T-cell (primary cell): Measurements from ENCODE around the gene PTH2. TPM values are rescaled to one million over a fixed set of nuclear protein-coding genes. Genes with fewer than 3 reads are reported as not detected.

Experiments used
- ATAC-seq, 4 experiments: fragments of 200-7000 bp in 3 of 4; fragments of 150-1000 bp in 1 of 4; cut with Tn5 transposase; replicated peaks in 1 of 4; 1 replicate in 3 of 4; 2 replicates in 1 of 4; pipeline ENCODE4 v1.10.0; 2021; ENCODE audit warnings: moderate library complexity in 3 of 4, mild to moderate bottlenecking in 2 of 4, moderate number of reproducible peaks in 1 of 4
- CTCF ChIA-PET, 2 donors: fragments of 300-600 bp; sonication (Branson Sonifier 250); formaldehyde crosslinking; loops; one replicate each; lab custom pipeline; 2022; ENCODE audit warnings: antibody characterized with exemption in 2 of 2; lab: Charles Lee
- POLR2A ChIA-PET, 2 donors: fragments of 300-600 bp; sonication (Branson Sonifier 250); formaldehyde crosslinking; loops; one replicate each; lab custom pipeline; 2022; ENCODE audit warnings: antibody characterized with exemption in 2 of 2; lab: Charles Lee
- DNase-seq, 35 experiments: peaks; one replicate each; pipeline versions ENCODE4 v3.0.0 to v3.0.0-alpha.2; 2013 to 2023
- H3K27ac ChIP-seq: one replicate; pipeline ENCODE4 v1.5.1; 2013; ENCODE audit warnings: low read length
- H3K27me3 ChIP-seq, 2 experiments: replicated peaks in 1 of 2; 1 replicate in 1 of 2; 2 replicates in 1 of 2; pipeline versions ENCODE4 v1.6.1 to v1.7.0; 2013; ENCODE audit warnings: low read length in 1 of 2, mixed read lengths in 1 of 2; ENCODE audit not compliant: control insufficient read depth in 2 of 2, insufficient read depth in 2 of 2; ENCODE audit errors: extremely low read depth in 1 of 2
- H3K36me3 ChIP-seq, 2 donors: 1 replicate in 1 of 2; 2 replicates in 1 of 2; pipeline versions ENCODE4 v1.6.1 to v1.7.0; 2013; ENCODE audit warnings: low read length in 1 of 2; ENCODE audit not compliant: control insufficient read depth in 2 of 2, insufficient read depth in 1 of 2; ENCODE audit errors: extremely low read depth in 1 of 2
- H3K4me1 ChIP-seq, 2 experiments: 1 replicate in 1 of 2; 2 replicates in 1 of 2; pipeline versions ENCODE4 v1.6.1 to v1.7.0; 2013; ENCODE audit warnings: low read length in 2 of 2, mixed read lengths in 1 of 2; ENCODE audit not compliant: insufficient read depth in 2 of 2, control insufficient read depth in 1 of 2; ENCODE audit errors: extremely low read depth in 1 of 2
- H3K4me3 ChIP-seq, 2 donors: 1 replicate in 1 of 2; 2 replicates in 1 of 2; pipeline versions ENCODE4 v1.5.1 to v1.7.0; 2013; ENCODE audit warnings: mild to moderate bottlenecking in 2 of 2, low read length in 1 of 2, moderate library complexity in 1 of 2; ENCODE audit not compliant: control insufficient read depth in 1 of 2; ENCODE audit errors: extremely low read depth in 1 of 2
- H3K9me3 ChIP-seq: 2 replicates; pipeline ENCODE4 v1.7.0; 2013
- H3K27ac Mint-ChIP-seq, 2 donors: one replicate each; pipeline ENCODE4 v1.8.0; 2020 to 2021; ENCODE audit warnings: mild to moderate bottlenecking in 2 of 2, mixed read lengths in 2 of 2
- H3K27me3 Mint-ChIP-seq, 2 donors: one replicate each; pipeline ENCODE4 v1.8.0; 2021 to 2022; ENCODE audit warnings: mixed read lengths in 2 of 2
- H3K36me3 Mint-ChIP-seq: one replicate; pipeline ENCODE4 v1.8.0; 2021; ENCODE audit warnings: mixed read lengths
- H3K4me1 Mint-ChIP-seq, 3 donors: one replicate each; pipeline ENCODE4 v1.8.0; 2020 to 2022; ENCODE audit warnings: mixed read lengths in 3 of 3, mild to moderate bottlenecking in 1 of 3
- H3K4me3 Mint-ChIP-seq, 3 donors: one replicate each; pipeline ENCODE4 v1.8.0; 2020 to 2022; ENCODE audit warnings: mild to moderate bottlenecking in 3 of 3, mixed read lengths in 3 of 3, moderate library complexity in 3 of 3
- H3K9me3 Mint-ChIP-seq, 3 donors: one replicate each; pipeline ENCODE4 v1.8.0; 2020 to 2022; ENCODE audit warnings: mixed read lengths in 3 of 3
- WGBS: methylation state at CpG from one replicate; pipeline ENCODE4 v1.1.5; 2013; ENCODE audit warnings: missing lambda C conversion rate; ENCODE audit not compliant: insufficient coverage; 5-methylcytosine and 5-hydroxymethylcytosine counted together
- total RNA-seq, 35 experiments: library from RNA in 6 of 35; stranded (reverse) in 6 of 35; fragments of 120-200 nt in 1 of 35; gene quantifications; one replicate each; pipeline versions ENCODE4 v1.2.1 to v1.2.4 and lab custom pipeline; 2013 to 2026

Gene PTH2
- total RNA-seq, 5 donors from 2014 or later (not counting 1 experiment from before 2014, with no cell fraction given) = not detected

- H3K27me3 Mint-ChIP-seq = peaks cover 80 to 93% of the 10 kb centered on the region in 2 donors
- DNase-seq = peak in 22 of 35 experiments; percentile 30 to 70 (median 48)
- ChIA-PET POLR2A (interaction anchor here in 1 of 2 donors (0.5 kb wide), 1 partner anchor 201 kb away, joined by 3 read pairs; no protein-coding TSS in a partner anchor), CTCF (interaction anchor here in 1 of 2 donors (0.5 kb wide), 1 partner anchor 40 kb away, joined by 4 read pairs; no protein-coding TSS in a partner anchor)
- H3K4me1 Mint-ChIP-seq = peaks cover 30 to 58% (median 36%) of the 10 kb centered on the region in 3 donors
- Histone ChIP-seq H3K9me3 (no peaks in the 10 kb centered on the region), H3K36me3 (no peaks in the 10 kb centered on the region), H3K27ac (no peak overlapping the region), H3K4me3 (peak overlapping the region in 1 of 2 donors; percentile 18), H3K27me3 (peaks cover 22 to 97% of the 10 kb centered on the region in 2 experiments), H3K4me1 (peaks cover 5 to 51% of the 10 kb centered on the region in 2 experiments)
- peak overlapping the region in 1 of 3 donors; percentile 6 for H3K4me3 Mint-ChIP-seq
- WGBS = 15% methylated on average over 39 of the region's 42 CpGs
- H3K36me3 Mint-ChIP-seq = no peaks in the 10 kb centered on the region
- H3K9me3 Mint-ChIP-seq = no peaks in the 10 kb centered on the region
- peak in 1 of 4 experiments; percentile 53 for ATAC-seq
- H3K27ac Mint-ChIP-seq = no peak overlapping the region
These were observed 13.3 kb upstream of the PTH2 start for GRCh38 chr19:49436381-49437017.

GRCh38 chr19:49435670-49436069 lies 12.4 kb upstream of the PTH2 start:
- H3K4me3 Mint-ChIP-seq = peak overlapping the region in 1 of 3 donors; percentile 6
- ChIA-PET POLR2A (no interaction called here), CTCF (no interaction called here)
- no peaks in the 10 kb centered on the region for H3K36me3 Mint-ChIP-seq
- ATAC-seq (no peak), DNase-seq (no peak)
- H3K27ac ChIP-seq = no peak overlapping the region
- H3K27me3 Mint-ChIP-seq = peaks cover 79 to 96% of the 10 kb centered on the region in 2 donors
- H3K9me3 ChIP-seq = no peaks in the 10 kb centered on the region
- 93% methylated on average over 10 of the region's 10 CpGs for WGBS
- no peak overlapping the region for H3K4me3 ChIP-seq
- H3K36me3 ChIP-seq = no peaks in the 10 kb centered on the region
- no peak overlapping the region for H3K27ac Mint-ChIP-seq
- H3K9me3 Mint-ChIP-seq = no peaks in the 10 kb centered on the region
- peaks cover 5 to 49% of the 10 kb centered on the region in 2 experiments for H3K4me1 ChIP-seq
- peaks cover 22 to 98% of the 10 kb centered on the region in 2 experiments for H3K27me3 ChIP-seq
- peaks cover 29 to 55% (median 34%) of the 10 kb centered on the region in 3 donors for H3K4me1 Mint-ChIP-seq

- H3K27ac ChIP-seq = no peak overlapping the region
- WGBS = 91% methylated on average over 17 of the region's 18 CpGs
- no peaks in the 10 kb centered on the region for H3K36me3 ChIP-seq
- H3K4me3 ChIP-seq = no peak overlapping the region
- ATAC-seq = no peak
- peaks cover 79 to 96% of the 10 kb centered on the region in 2 donors for H3K27me3 Mint-ChIP-seq
- DNase-seq = no peak
- H3K27ac Mint-ChIP-seq = no peak overlapping the region
- H3K4me1 ChIP-seq = peaks cover 5 to 46% of the 10 kb centered on the region in 2 experiments
- no peaks in the 10 kb centered on the region for H3K36me3 Mint-ChIP-seq
- no peak overlapping the region for H3K4me3 Mint-ChIP-seq
- no peaks in the 10 kb centered on the region for H3K9me3 ChIP-seq
- peaks cover 27 to 51% (median 34%) of the 10 kb centered on the region in 3 donors for H3K4me1 Mint-ChIP-seq
- CTCF ChIA-PET = no interaction called here
- H3K9me3 Mint-ChIP-seq = no peaks in the 10 kb centered on the region
- POLR2A ChIA-PET = interaction anchor here in 1 of 2 donors (0.5 kb wide), 1 partner anchor 242 kb away, joined by 3 read pairs; the partner anchor contains the start of gene PRMT1
- H3K27me3 ChIP-seq = peaks cover 19 to 98% of the 10 kb centered on the region in 2 experiments
These were observed 11.8 kb upstream of the PTH2 start for GRCh38 chr19:49434907-49435583.

GRCh38 chr19:49433240-49433901 lies 10.1 kb upstream of the PTH2 start:
- Mint-ChIP-seq H3K9me3 (no peaks in the 10 kb centered on the region), H3K27ac (peak overlapping the region in 1 of 2 donors; percentile 47), H3K27me3 (peaks cover 73 to 93% of the 10 kb centered on the region in 2 donors), H3K36me3 (no peaks in the 10 kb centered on the region), H3K4me1 (peaks cover 30 to 53% (median 39%) of the 10 kb centered on the region in 3 donors), H3K4me3 (peak overlapping the region in 2 of 3 donors; percentile 9 to 56)
- DNase-seq (no peak), ATAC-seq (no peak)
- ChIA-PET POLR2A (no interaction called here), CTCF (no interaction called here)
- H3K27me3 ChIP-seq = peaks cover 11 to 100% of the 10 kb centered on the region in 2 experiments
- H3K4me1 ChIP-seq = peaks cover 5 to 51% of the 10 kb centered on the region in 2 experiments
- no peaks in the 10 kb centered on the region for H3K9me3 ChIP-seq
- WGBS = 25% methylated on average over 15 of the region's 31 CpGs
- no peaks in the 10 kb centered on the region for H3K36me3 ChIP-seq
- H3K27ac ChIP-seq = no peak overlapping the region
- no peak overlapping the region for H3K4me3 ChIP-seq

- Histone ChIP-seq H3K4me3 (peak overlapping the region in 1 of 2 donors; percentile 32), H3K9me3 (no peaks in the 10 kb centered on the region), H3K27me3 (peaks cover 11 to 100% of the 10 kb centered on the region in 2 experiments), H3K4me1 (peaks cover 7 to 60% of the 10 kb centered on the region in 2 experiments), H3K27ac (no peak overlapping the region), H3K36me3 (no peaks in the 10 kb centered on the region)
- ATAC-seq (peak; percentile 57 to 61 (median 60)), DNase-seq (peak in 4 of 35 experiments; percentile 29 to 50 (median 34))
- 17% methylated on average over 54 of the region's 63 CpGs for WGBS
- no peaks in the 10 kb centered on the region for H3K9me3 Mint-ChIP-seq
- H3K4me1 Mint-ChIP-seq = peaks cover 37 to 52% (median 45%) of the 10 kb centered on the region in 3 donors
- H3K4me3 Mint-ChIP-seq = peak overlapping the region in 1 of 3 donors; percentile 42
- H3K27me3 Mint-ChIP-seq = peaks cover 68 to 92% of the 10 kb centered on the region in 2 donors
- H3K27ac Mint-ChIP-seq = peak overlapping the region in 1 of 2 donors; percentile 19
- POLR2A ChIA-PET = no interaction called here
- CTCF ChIA-PET = no interaction called here
- no peaks in the 10 kb centered on the region for H3K36me3 Mint-ChIP-seq
These were observed 9.2 kb upstream of the PTH2 start for GRCh38 chr19:49432141-49433073.
